ENCODE measurements around the gene OVCA2. TPM values are rescaled to one million over a fixed set of nuclear protein-coding genes. Genes with fewer than 3 reads are reported as not detected.

OVCA2 gene
- total RNA-seq, 1 experiment from 2014 or later: 24.6 TPM

GRCh38 chr17:1995907-1996799, 45.7 kb upstream of the OVCA2 start:
- Histone ChIP-seq H3K23ac (ENCODE audit: insufficient read length, low read depth, low read length) (no peak overlapping the region), H4K91ac (ENCODE audit: insufficient read length, low read depth, low read length) (no peak overlapping the region), H3K9ac (ENCODE audit: extremely low read depth, insufficient read length, low read length) (no peak overlapping the region), H2BK5ac (ENCODE audit: insufficient read length, low read length) (no peak overlapping the region), H2BK12ac (ENCODE audit: insufficient read length, low read depth, low read length) (no peak overlapping the region), H3K4ac (ENCODE audit: low read depth, low read length) (no peak overlapping the region), H3K4me1 (ENCODE audit: insufficient read depth, low read length) (no peaks in the 10 kb centered on the region; the same call in 1 of the 2 replicates), H4K20me1 (ENCODE audit: control insufficient read depth, insufficient read depth, insufficient read length) (no peaks in the 10 kb centered on the region), H3K27me3 (ENCODE audit: insufficient read depth, low read length) (peaks cover 7% of the 10 kb centered on the region; the same call in 1 of the 2 replicates), H3K79me1 (ENCODE audit: insufficient read depth, low read depth, low read length, poor library complexity, severe bottlenecking) (no peaks in the 10 kb centered on the region), H3K9me3 (ENCODE audit: control insufficient read depth, low read depth, low read length) (no peaks in the 10 kb centered on the region), H3K23me2 (ENCODE audit: insufficient read length, low read depth, low read length, poor library complexity, severe bottlenecking) (no peaks in the 10 kb centered on the region), H2AFZ (ENCODE audit: low read length) (no peak overlapping the region), H3T11ph (ENCODE audit: low read length) (no peak overlapping the region), H2BK120ac (ENCODE audit: low read depth, low read length, poor library complexity, severe bottlenecking) (no peak overlapping the region), H3K56ac (ENCODE audit: insufficient read length, low read depth, low read length) (no peak overlapping the region), H4K8ac (replicated peaks; ENCODE audit: insufficient read length, low read depth, low read length) (no peak overlapping the region), H3K79me2 (ENCODE audit: insufficient read depth, low read length) (no peaks in the 10 kb centered on the region), H2AK5ac (ENCODE audit: insufficient read length, low read length) (no peak overlapping the region), H2BK15ac (ENCODE audit: low read depth, low read length) (no peak overlapping the region), H2BK20ac (ENCODE audit: low read depth, low read length, poor library complexity, severe bottlenecking) (no peak overlapping the region), H3K27ac (ENCODE audit: insufficient read length, low read depth, low read length) (no peak overlapping the region), H3K14ac (ENCODE audit: insufficient read depth, low read length) (no peak overlapping the region; the same call in 1 of the 2 replicates), H3K18ac (ENCODE audit: insufficient read length, low read depth, low read length) (no peak overlapping the region), H4K5ac (ENCODE audit: insufficient read length, low read depth, low read length) (no peak overlapping the region), H3K4me2 (ENCODE audit: insufficient read depth, insufficient read length, low read length) (no peak overlapping the region)
- no peak for DNase-seq
- no CpG with 5 or more reads among the region's 14 CpGs for WGBS (ENCODE audit: extremely low coverage, insufficient read length, low lambda C conversion rate)
- H3K4me1 Mint-ChIP-seq: peaks cover 25 to 40% of the 10 kb centered on the region in 2 experiments
- peak overlapping the region in 1 of 3 experiments; percentile 12; a peak in 2 of 7 replicates for H3K27ac Mint-ChIP-seq
- no peaks in the 10 kb centered on the region; a peak in 1 of 5 replicates for H3K9me3 Mint-ChIP-seq
- H3K4me3 Mint-ChIP-seq: no peak overlapping the region
- no peaks in the 10 kb centered on the region for H3K36me3 Mint-ChIP-seq (ENCODE audit: insufficient read depth in 1 of 3, low read depth in 3 of 3)
- no peak for TF ChIP-seq CTCF (conservative IDR thresholded peaks at IDR 0.05)
- peaks cover 72% of the 10 kb centered on the region for H3K27me3 Mint-ChIP-seq (ENCODE audit: low read depth)

Measured in H9 (cell line).